ENCODE measurements around the gene RBM20.

GRCh38 chr10:110701617-110701971 is 57.5 kb downstream of the RBM20 start:
- TF ChIP-seq POU6F1 (CRISPR knock-in tag; IDR thresholded peaks at IDR 0.05; ENCODE audit: borderline replicate concordance, low read depth) (no peak), ARNTL (CRISPR knock-in tag; IDR thresholded peaks at IDR 0.05; ENCODE audit: borderline replicate concordance, low read depth) (no peak), ISL1 (CRISPR knock-in tag; IDR thresholded peaks at IDR 0.05) (no peak), CSDC2 (CRISPR knock-in tag; IDR thresholded peaks at IDR 0.05) (no peak), RARB (CRISPR knock-in tag; IDR thresholded peaks at IDR 0.05) (no peak), ZNF8 (CRISPR knock-in tag; IDR thresholded peaks at IDR 0.05) (no peak), ZFP30 (CRISPR knock-in tag; IDR thresholded peaks at IDR 0.05) (no peak), SNAI2 (CRISPR knock-in tag; IDR thresholded peaks at IDR 0.05) (no peak), ESRRG (CRISPR knock-in tag; IDR thresholded peaks at IDR 0.05) (no peak), CREB5 (CRISPR knock-in tag; IDR thresholded peaks at IDR 0.05; ENCODE audit: low read depth) (no peak), ZNF70 (CRISPR knock-in tag; IDR thresholded peaks at IDR 0.05) (no peak), PATZ1 (CRISPR knock-in tag; IDR thresholded peaks at IDR 0.05; ENCODE audit: borderline replicate concordance) (no peak), ZC3H10 (CRISPR knock-in tag; IDR thresholded peaks at IDR 0.05) (no peak)

All from SK-N-SH treated with all-trans-retinoic acid at 6 μM for 48 hours (cell line).